Measurements from ENCODE around the gene RPL11. TPM values are rescaled to one million over a fixed set of nuclear protein-coding genes. Genes with fewer than 3 reads are reported as not detected.

The RPL11 gene
- total and polyA plus RNA-seq, 2 of the 8 experiments (the other 6 are each of a cell fraction or from before 2014, with no cell fraction given): 1,192 to 1,426 TPM

DNA sequence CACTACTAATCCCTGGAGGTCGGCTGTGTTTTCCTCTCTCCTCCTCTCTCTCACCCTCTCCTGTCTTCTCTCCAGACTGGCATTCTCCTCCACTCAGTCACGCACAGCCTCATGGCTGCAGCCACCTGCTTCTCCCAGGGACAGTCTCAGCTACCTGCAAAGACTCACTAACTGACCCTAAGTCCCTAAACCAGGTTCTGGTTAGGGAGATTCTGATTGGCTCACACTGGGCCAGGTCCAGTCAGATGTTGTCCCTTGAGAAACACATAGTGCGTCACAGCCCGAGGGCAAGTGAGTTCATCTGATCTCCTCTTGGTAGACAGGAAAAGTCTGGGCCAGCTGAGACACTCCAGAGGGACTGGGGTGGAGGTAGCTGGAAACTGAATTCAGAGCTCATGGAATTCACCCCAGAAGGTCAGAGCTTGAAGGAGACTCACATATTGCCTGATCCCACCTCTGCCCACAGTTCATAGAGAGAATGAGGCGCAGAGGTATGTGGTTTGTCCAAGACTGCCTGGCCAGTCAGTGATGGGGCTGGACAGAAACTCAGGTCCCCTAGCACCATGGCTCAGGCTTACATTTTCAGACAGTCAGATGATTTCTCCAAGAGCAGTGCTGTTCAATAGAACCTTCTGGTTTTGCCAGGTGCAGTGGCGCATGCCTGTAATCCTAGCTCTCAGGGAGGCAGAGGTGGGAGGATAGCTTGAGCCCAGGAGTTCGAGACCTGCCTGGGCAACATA is 40.4 kb upstream of the RPL11 start (continued):
- TF ChIP-seq HDAC6 (IDR thresholded peaks at IDR 0.05; ENCODE audit: low read depth, low read length): no peak

All from H1 (cell line).